Measurements from ENCODE around the gene GNRH2.

Gene GNRH2

GRCh38 chr20:3068075-3068474 is 24.7 kb downstream of the GNRH2 start:
- H2AK5ac ChIP-seq (ENCODE audit: low read length) = no peak overlapping the region

GRCh38 chr20:3068986-3069900 is 25.8 kb downstream of the GNRH2 start:
- Histone ChIP-seq H3K4ac (ENCODE audit: low read depth, low read length) (no peak overlapping the region), H2AK5ac (ENCODE audit: low read length) (no peak overlapping the region), H3K79me1 (ENCODE audit: low read length) (no peaks in the 10 kb centered on the region), H3K79me2 (ENCODE audit: control insufficient read depth, insufficient read depth, low read length) (no peaks in the 10 kb centered on the region), H4K5ac (ENCODE audit: low read length) (no peak overlapping the region), H3K27ac (ENCODE audit: low read depth, low read length) (no peak overlapping the region), H3K18ac (ENCODE audit: low read length) (no peak overlapping the region), H3K27me3 (ENCODE audit: insufficient read depth, low read length, poor library complexity) (peaks cover 2% of the 10 kb centered on the region), H3K4me1 (ENCODE audit: control insufficient read depth, low read depth, low read length) (no peaks in the 10 kb centered on the region), H2BK5ac (ENCODE audit: low read length) (no peak overlapping the region), H2BK120ac (ENCODE audit: low read depth, low read length) (no peak overlapping the region), H3K4me3 (ENCODE audit: low read length) (no peak overlapping the region), H3K4me2 (ENCODE audit: low read length) (no peak overlapping the region), H2BK15ac (replicated peaks; ENCODE audit: low read depth) (no peak overlapping the region), H3K23ac (ENCODE audit: low read length) (no peak overlapping the region), H3K36me3 (ENCODE audit: control insufficient read depth, insufficient read depth, low read length) (no peaks in the 10 kb centered on the region), H4K8ac (ENCODE audit: low read depth, low read length) (no peak overlapping the region), H3K56ac (ENCODE audit: low read length) (no peak overlapping the region), H3K9ac (ENCODE audit: low read length) (no peak overlapping the region)
- DNase-seq = no peak
- WGBS (ENCODE audit: extremely low coverage, insufficient coverage, low lambda C conversion rate) = no CpG with 5 or more reads among the region's 8 CpGs

More at GRCh38 chr20:3068075-3068474, 24.7 kb downstream of the GNRH2 start:
- Histone ChIP-seq H3K4me1 (ENCODE audit: control insufficient read depth, low read depth, low read length) (no peaks in the 10 kb centered on the region), H3K18ac (ENCODE audit: low read length) (no peak overlapping the region), H3K9ac (ENCODE audit: low read length) (no peak overlapping the region), H3K4ac (ENCODE audit: low read depth, low read length) (no peak overlapping the region), H3K79me2 (ENCODE audit: control insufficient read depth, insufficient read depth, low read length) (no peaks in the 10 kb centered on the region), H3K79me1 (ENCODE audit: low read length) (no peaks in the 10 kb centered on the region), H2BK120ac (ENCODE audit: low read depth, low read length) (no peak overlapping the region), H2BK5ac (ENCODE audit: low read length) (no peak overlapping the region), H3K27ac (ENCODE audit: low read depth, low read length) (no peak overlapping the region), H4K8ac (ENCODE audit: low read depth, low read length) (no peak overlapping the region), H3K36me3 (ENCODE audit: control insufficient read depth, insufficient read depth, low read length) (no peaks in the 10 kb centered on the region), H3K27me3 (ENCODE audit: insufficient read depth, low read length, poor library complexity) (peaks cover 2% of the 10 kb centered on the region), H4K5ac (ENCODE audit: low read length) (no peak overlapping the region), H3K4me3 (ENCODE audit: low read length) (no peak overlapping the region), H3K4me2 (ENCODE audit: low read length) (no peak overlapping the region), H3K23ac (ENCODE audit: low read length) (no peak overlapping the region), H3K56ac (ENCODE audit: low read length) (no peak overlapping the region), H2BK15ac (replicated peaks; ENCODE audit: low read depth) (no peak overlapping the region)
- WGBS (ENCODE audit: extremely low coverage, insufficient coverage, low lambda C conversion rate) = no CpG with 5 or more reads among the region's 8 CpGs
- no peak for DNase-seq

- WGBS (ENCODE audit: extremely low coverage, insufficient coverage, low lambda C conversion rate) = no CpG with 5 or more reads among the region's 4 CpGs
- Histone ChIP-seq H3K23ac (ENCODE audit: low read length) (no peak overlapping the region), H3K56ac (ENCODE audit: low read length) (no peak overlapping the region), H2BK120ac (ENCODE audit: low read depth, low read length) (no peak overlapping the region), H3K79me1 (ENCODE audit: low read length) (no peaks in the 10 kb centered on the region), H3K4me3 (ENCODE audit: low read length) (no peak overlapping the region), H3K79me2 (ENCODE audit: control insufficient read depth, insufficient read depth, low read length) (no peaks in the 10 kb centered on the region), H4K5ac (ENCODE audit: low read length) (no peak overlapping the region), H3K4me1 (ENCODE audit: control insufficient read depth, low read depth, low read length) (no peaks in the 10 kb centered on the region), H2AK5ac (ENCODE audit: low read length) (no peak overlapping the region), H3K4ac (ENCODE audit: low read depth, low read length) (no peak overlapping the region), H2BK15ac (replicated peaks; ENCODE audit: low read depth) (no peak overlapping the region), H3K9ac (ENCODE audit: low read length) (no peak overlapping the region), H3K27ac (ENCODE audit: low read depth, low read length) (no peak overlapping the region), H3K18ac (ENCODE audit: low read length) (no peak overlapping the region), H4K8ac (ENCODE audit: low read depth, low read length) (no peak overlapping the region), H3K36me3 (ENCODE audit: control insufficient read depth, insufficient read depth, low read length) (no peaks in the 10 kb centered on the region), H3K4me2 (ENCODE audit: low read length) (no peak overlapping the region), H3K27me3 (ENCODE audit: insufficient read depth, low read length, poor library complexity) (peaks cover 2% of the 10 kb centered on the region), H2BK5ac (ENCODE audit: low read length) (no peak overlapping the region)
- no peak for DNase-seq
Measured at GRCh38 chr20:3070725-3071124, 27.3 kb downstream of the GNRH2 start.

- Histone ChIP-seq H2AK5ac (ENCODE audit: low read length) (no peak overlapping the region), H2BK120ac (ENCODE audit: low read depth, low read length) (no peak overlapping the region)
Measured at GRCh38 chr20:3071266-3071609, 27.8 kb downstream of the GNRH2 start.

GRCh38 chr20:3071610-3072529 is 28.4 kb downstream of the GNRH2 start, which contains the start of gene OXT:
Gene OXT (plus strand): TSS chr20:3071620. CDS start chr20:3071656, 36 bp downstream.
- H4K5ac ChIP-seq (ENCODE audit: low read length) = no peak within 1 kb of the TSS
- no peak within 1 kb of the TSS for H3K4ac ChIP-seq (ENCODE audit: low read depth, low read length)
- no CpG with 5 or more reads among the region's 95 CpGs for WGBS (ENCODE audit: extremely low coverage, insufficient coverage, low lambda C conversion rate)
- DNase-seq = peak; percentile 50
- no peaks in the 10 kb centered on the region for H3K36me3 ChIP-seq (ENCODE audit: control insufficient read depth, insufficient read depth, low read length)
- no peak within 1 kb of the TSS for H3K23ac ChIP-seq (ENCODE audit: low read length)
- no peak within 1 kb of the TSS for H3K18ac ChIP-seq (ENCODE audit: low read length)
- peak within 1 kb of the TSS; percentile 29 for H3K4me2 ChIP-seq (ENCODE audit: low read length)
- no peak within 1 kb of the TSS for H2BK120ac ChIP-seq (ENCODE audit: low read depth, low read length)
- H3K79me1 ChIP-seq (ENCODE audit: low read length) = no peaks in the 10 kb centered on the region
- no peak within 1 kb of the TSS for H2AK5ac ChIP-seq (ENCODE audit: low read length)
- no peaks in the 10 kb centered on the region for H3K79me2 ChIP-seq (ENCODE audit: control insufficient read depth, insufficient read depth, low read length)
- H3K4me1 ChIP-seq (ENCODE audit: control insufficient read depth, low read depth, low read length) = no peaks in the 10 kb centered on the region
- no peak within 1 kb of the TSS for H2BK15ac ChIP-seq (replicated peaks; ENCODE audit: low read depth)
- no peak within 1 kb of the TSS for H4K8ac ChIP-seq (ENCODE audit: low read depth, low read length)
- H3K27ac ChIP-seq (ENCODE audit: low read depth, low read length) = no peak within 1 kb of the TSS
- peak within 1 kb of the TSS; percentile 79 for H3K56ac ChIP-seq (ENCODE audit: low read length)
- H3K9ac ChIP-seq (ENCODE audit: low read length) = peak within 1 kb of the TSS; percentile 50
- H3K4me3 ChIP-seq (ENCODE audit: low read length) = no peak within 1 kb of the TSS
- peaks cover 2% of the 10 kb centered on the region for H3K27me3 ChIP-seq (ENCODE audit: insufficient read depth, low read length, poor library complexity)
- H2BK5ac ChIP-seq (ENCODE audit: low read length) = no peak within 1 kb of the TSS

More at GRCh38 chr20:3071266-3071609, 27.8 kb downstream of the GNRH2 start:
- Histone ChIP-seq H3K27me3 (ENCODE audit: insufficient read depth, low read length, poor library complexity) (peaks cover 2% of the 10 kb centered on the region), H4K8ac (ENCODE audit: low read depth, low read length) (no peak overlapping the region), H4K5ac (ENCODE audit: low read length) (no peak overlapping the region), H3K4me2 (ENCODE audit: low read length) (no peak overlapping the region), H3K36me3 (ENCODE audit: control insufficient read depth, insufficient read depth, low read length) (no peaks in the 10 kb centered on the region), H3K56ac (ENCODE audit: low read length) (peak overlapping the region; percentile 79), H3K9ac (ENCODE audit: low read length) (no peak overlapping the region), H3K4ac (ENCODE audit: low read depth, low read length) (no peak overlapping the region), H3K27ac (ENCODE audit: low read depth, low read length) (no peak overlapping the region), H3K79me2 (ENCODE audit: control insufficient read depth, insufficient read depth, low read length) (no peaks in the 10 kb centered on the region), H3K4me3 (ENCODE audit: low read length) (no peak overlapping the region), H3K4me1 (ENCODE audit: control insufficient read depth, low read depth, low read length) (no peaks in the 10 kb centered on the region), H3K79me1 (ENCODE audit: low read length) (no peaks in the 10 kb centered on the region), H2BK15ac (replicated peaks; ENCODE audit: low read depth) (no peak overlapping the region), H3K23ac (ENCODE audit: low read length) (no peak overlapping the region), H2BK5ac (ENCODE audit: low read length) (no peak overlapping the region), H3K18ac (ENCODE audit: low read length) (no peak overlapping the region)
- WGBS (ENCODE audit: extremely low coverage, insufficient coverage, low lambda C conversion rate) = no CpG with 5 or more reads among the region's 16 CpGs
- DNase-seq = no peak
